Measurements from ENCODE around the gene DOCK1.

Gene DOCK1

DNA sequence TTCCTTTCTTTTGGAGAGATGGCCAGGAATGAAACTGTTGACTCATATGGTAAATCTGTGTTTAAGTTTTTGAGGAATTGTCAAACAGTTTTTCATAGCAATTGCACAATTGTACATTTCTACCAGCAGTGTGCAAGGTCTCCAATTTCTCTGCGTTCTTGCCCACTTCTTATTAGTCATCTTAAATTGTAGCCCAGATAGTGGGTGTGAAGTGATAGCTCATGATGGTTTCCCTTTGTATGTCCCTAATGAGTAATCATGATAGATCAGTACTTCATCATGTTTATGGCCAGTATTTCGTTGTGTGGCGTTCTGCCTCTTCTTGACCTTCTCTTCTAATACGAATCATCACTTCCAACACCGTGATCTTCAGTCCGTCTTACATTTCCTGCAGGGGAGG, 136.3 kb downstream of the DOCK1 start:
- Histone ChIP-seq H3K27ac (ENCODE audit: low read length) (no peak overlapping the region), H3K27me3 (ENCODE audit: insufficient read depth, low read length, poor library complexity) (no peaks in the 10 kb centered on the region), H4K20me1 (ENCODE audit: insufficient read depth, low read length) (no peaks in the 10 kb centered on the region)

DNA sequence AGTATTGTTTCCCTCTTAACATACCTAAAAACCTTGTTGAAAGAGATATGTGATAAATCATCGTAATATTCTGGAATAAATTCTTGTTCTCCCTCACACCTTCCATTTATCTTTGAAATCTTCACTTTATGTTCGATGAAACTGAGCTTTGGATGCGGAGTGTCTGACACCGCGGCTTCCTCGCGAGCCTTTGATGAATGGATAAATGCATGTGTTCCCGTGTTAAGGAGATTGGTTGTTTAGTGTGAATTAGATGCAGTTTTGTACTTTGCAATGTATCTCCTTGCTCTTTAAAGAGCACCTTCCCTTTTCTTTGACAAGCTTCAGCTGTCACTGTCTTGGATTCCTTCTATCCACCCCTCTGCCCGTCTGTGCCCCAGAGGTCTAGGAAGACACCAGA, 138.1 kb downstream of the DOCK1 start:
- H3K4me1 ChIP-seq (ENCODE audit: insufficient read depth, low read length), result no peaks in the 10 kb centered on the region
- H3K27ac ChIP-seq (ENCODE audit: low read length), result no peak overlapping the region
- no peaks in the 10 kb centered on the region for H3K36me3 ChIP-seq (ENCODE audit: insufficient read depth, low read length)
- TF ChIP-seq EZH2 (IDR thresholded peaks at IDR 0.05; ENCODE audit: borderline replicate concordance, low read depth, low read length, severe bottlenecking), result no peak
- TF ChIP-seq, protein P1, sequence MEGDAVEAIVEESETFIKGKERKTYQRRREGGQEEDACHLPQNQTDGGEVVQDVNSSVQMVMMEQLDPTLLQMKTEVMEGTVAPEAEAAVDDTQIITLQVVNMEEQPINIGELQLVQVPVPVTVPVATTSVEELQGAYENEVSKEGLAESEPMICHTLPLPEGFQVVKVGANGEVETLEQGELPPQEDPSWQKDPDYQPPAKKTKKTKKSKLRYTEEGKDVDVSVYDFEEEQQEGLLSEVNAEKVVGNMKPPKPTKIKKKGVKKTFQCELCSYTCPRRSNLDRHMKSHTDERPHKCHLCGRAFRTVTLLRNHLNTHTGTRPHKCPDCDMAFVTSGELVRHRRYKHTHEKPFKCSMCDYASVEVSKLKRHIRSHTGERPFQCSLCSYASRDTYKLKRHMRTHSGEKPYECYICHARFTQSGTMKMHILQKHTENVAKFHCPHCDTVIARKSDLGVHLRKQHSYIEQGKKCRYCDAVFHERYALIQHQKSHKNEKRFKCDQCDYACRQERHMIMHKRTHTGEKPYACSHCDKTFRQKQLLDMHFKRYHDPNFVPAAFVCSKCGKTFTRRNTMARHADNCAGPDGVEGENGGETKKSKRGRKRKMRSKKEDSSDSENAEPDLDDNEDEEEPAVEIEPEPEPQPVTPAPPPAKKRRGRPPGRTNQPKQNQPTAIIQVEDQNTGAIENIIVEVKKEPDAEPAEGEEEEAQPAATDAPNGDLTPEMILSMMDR (IDR thresholded peaks at IDR 0.05; ENCODE audit: borderline replicate concordance, extremely low read depth, low read length, poor library complexity, severe bottlenecking), result no peak
- no peak overlapping the region for H3K9ac ChIP-seq (ENCODE audit: low read depth, low read length)
- H3K4me3 ChIP-seq (ENCODE audit: low read depth in 1 of 2, low read length in 2 of 2), result no peak overlapping the region
- no peak for DNase-seq
- H3K4me2 ChIP-seq (ENCODE audit: insufficient read depth, low read length), result no peak overlapping the region
- no peaks in the 10 kb centered on the region for H3K79me2 ChIP-seq (ENCODE audit: insufficient read depth, low read length)
- H3K9me3 ChIP-seq (ENCODE audit: insufficient read depth, low read length, severe bottlenecking), result no peaks in the 10 kb centered on the region
- no peak overlapping the region for H2AFZ ChIP-seq (ENCODE audit: low read depth, low read length)
- no peaks in the 10 kb centered on the region for H4K20me1 ChIP-seq (ENCODE audit: insufficient read depth, low read length)
- H3K27me3 ChIP-seq (ENCODE audit: insufficient read depth, low read length, poor library complexity), result no peaks in the 10 kb centered on the region
- ATAC-seq (ENCODE audit: insufficient read depth, low read depth), result no peak

More for the DNA sequence above, 136.3 kb downstream of the DOCK1 start:
- no peak overlapping the region for H3K4me3 ChIP-seq (ENCODE audit: low read depth in 1 of 2, low read length in 2 of 2)
- no peak overlapping the region for H3K4me2 ChIP-seq (ENCODE audit: insufficient read depth, low read length)
- no peak overlapping the region for H2AFZ ChIP-seq (ENCODE audit: low read depth, low read length)
- H3K4me1 ChIP-seq (ENCODE audit: insufficient read depth, low read length), result no peaks in the 10 kb centered on the region
- H3K36me3 ChIP-seq (ENCODE audit: insufficient read depth, low read length), result no peaks in the 10 kb centered on the region
- ATAC-seq (ENCODE audit: insufficient read depth, low read depth) (no peak), DNase-seq (no peak)
- no peaks in the 10 kb centered on the region for H3K79me2 ChIP-seq (ENCODE audit: insufficient read depth, low read length)
- H3K9me3 ChIP-seq (ENCODE audit: insufficient read depth, low read length, severe bottlenecking), result no peaks in the 10 kb centered on the region
- no peak for TF ChIP-seq EZH2 (IDR thresholded peaks at IDR 0.05; ENCODE audit: borderline replicate concordance, low read depth, low read length, severe bottlenecking)
- no peak overlapping the region for H3K9ac ChIP-seq (ENCODE audit: low read depth, low read length)

DNA sequence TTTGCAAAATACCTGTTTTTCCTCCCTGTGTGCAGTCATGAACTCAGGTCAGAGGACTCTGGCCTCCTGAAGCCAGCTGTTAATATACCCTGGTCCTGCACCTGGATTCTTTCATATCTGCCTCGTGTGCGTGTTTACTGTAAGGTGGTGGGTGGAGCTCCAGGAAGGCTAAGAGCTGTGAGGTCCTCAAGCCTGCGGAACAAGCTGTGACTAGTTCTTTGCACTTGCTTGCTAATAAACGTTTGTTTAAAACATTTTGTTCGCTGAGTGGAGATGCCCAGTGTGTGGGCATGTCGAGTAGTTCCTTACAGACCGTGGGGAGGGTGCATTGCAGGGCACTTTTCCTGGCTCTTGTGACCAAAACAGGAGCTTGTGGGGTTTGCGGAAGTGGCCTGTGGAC, 139.0 kb downstream of the DOCK1 start:
- Histone ChIP-seq H3K27me3 (ENCODE audit: insufficient read depth, low read length, poor library complexity) (no peaks in the 10 kb centered on the region), H3K36me3 (ENCODE audit: insufficient read depth, low read length) (no peaks in the 10 kb centered on the region), H2AFZ (ENCODE audit: low read depth, low read length) (no peak overlapping the region), H3K4me2 (ENCODE audit: insufficient read depth, low read length) (no peak overlapping the region), H3K4me3 (ENCODE audit: low read depth in 1 of 2, low read length in 2 of 2) (no peak overlapping the region), H3K9ac (ENCODE audit: low read depth, low read length) (no peak overlapping the region), H3K79me2 (ENCODE audit: insufficient read depth, low read length) (no peaks in the 10 kb centered on the region), H3K9me3 (ENCODE audit: insufficient read depth, low read length, severe bottlenecking) (no peaks in the 10 kb centered on the region), H3K4me1 (ENCODE audit: insufficient read depth, low read length) (no peaks in the 10 kb centered on the region), H3K27ac (ENCODE audit: low read length) (no peak overlapping the region), H4K20me1 (ENCODE audit: insufficient read depth, low read length) (no peaks in the 10 kb centered on the region)
- DNase-seq, result no peak
- no peak for TF ChIP-seq EZH2 (IDR thresholded peaks at IDR 0.05; ENCODE audit: borderline replicate concordance, low read depth, low read length, severe bottlenecking)
- TF ChIP-seq, protein P1 (IDR thresholded peaks at IDR 0.05; ENCODE audit: borderline replicate concordance, extremely low read depth, low read length, poor library complexity, severe bottlenecking), result no peak
- ATAC-seq (ENCODE audit: insufficient read depth, low read depth), result no peak

DNA sequence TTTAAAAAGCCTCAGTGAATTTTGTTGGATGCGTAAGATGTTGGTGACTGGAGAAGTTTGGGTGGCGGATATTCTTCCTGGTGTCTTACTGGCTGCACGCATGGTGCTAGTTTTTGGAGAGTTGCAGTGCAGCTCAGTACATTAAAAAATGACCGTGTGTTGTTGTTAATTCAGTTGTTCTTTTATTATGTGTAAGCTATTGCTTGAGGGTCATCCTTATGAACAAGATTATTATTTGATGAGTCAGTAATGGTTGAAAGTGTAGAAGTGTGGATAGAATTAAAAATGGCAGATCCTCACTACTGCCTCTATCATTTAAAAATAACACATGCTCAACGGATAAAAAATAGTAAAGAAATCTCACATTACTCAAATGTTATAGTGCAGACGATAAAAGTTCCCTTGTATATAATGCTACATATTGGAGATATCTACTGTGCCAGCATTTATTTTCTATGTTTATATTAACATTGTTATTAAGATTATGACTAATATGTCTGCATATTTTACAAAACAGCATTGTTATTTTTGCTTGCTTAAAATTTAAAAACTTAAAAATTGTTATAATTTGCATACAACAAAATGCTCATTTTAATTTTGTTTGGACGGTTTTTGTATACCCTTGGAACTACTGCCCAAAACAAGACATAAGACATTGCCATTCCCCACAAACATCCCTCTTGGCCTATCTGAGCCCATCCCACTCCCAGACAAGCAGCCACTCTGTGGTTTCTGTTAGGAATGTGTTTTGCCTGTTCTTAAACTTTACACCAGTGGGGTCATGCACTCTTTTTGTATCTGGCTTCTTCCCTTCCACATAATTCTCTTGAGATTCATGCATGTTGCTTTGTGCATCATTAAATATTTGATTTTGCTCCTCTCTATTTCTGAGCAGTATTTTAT, 142.0 kb downstream of the DOCK1 start:
- no peak overlapping the region for H3K27ac ChIP-seq (ENCODE audit: low read length)
- no peak for DNase-seq
- H3K4me3 ChIP-seq (ENCODE audit: low read depth in 1 of 2, low read length in 2 of 2), result no peak overlapping the region
- TF ChIP-seq, protein P1 (IDR thresholded peaks at IDR 0.05; ENCODE audit: borderline replicate concordance, extremely low read depth, low read length, poor library complexity, severe bottlenecking), result no peak
- TF ChIP-seq EZH2 (IDR thresholded peaks at IDR 0.05; ENCODE audit: borderline replicate concordance, low read depth, low read length, severe bottlenecking), result no peak
- no peaks in the 10 kb centered on the region for H3K9me3 ChIP-seq (ENCODE audit: insufficient read depth, low read length, severe bottlenecking)
- no peaks in the 10 kb centered on the region for H3K27me3 ChIP-seq (ENCODE audit: insufficient read depth, low read length, poor library complexity)
- H3K36me3 ChIP-seq (ENCODE audit: insufficient read depth, low read length), result no peaks in the 10 kb centered on the region
- H2AFZ ChIP-seq (ENCODE audit: low read depth, low read length), result no peak overlapping the region
- H3K4me2 ChIP-seq (ENCODE audit: insufficient read depth, low read length), result no peak overlapping the region
- no peaks in the 10 kb centered on the region for H3K79me2 ChIP-seq (ENCODE audit: insufficient read depth, low read length)
- no peak overlapping the region for H3K9ac ChIP-seq (ENCODE audit: low read depth, low read length)
- no peaks in the 10 kb centered on the region for H3K4me1 ChIP-seq (ENCODE audit: insufficient read depth, low read length)
- no peak for ATAC-seq (ENCODE audit: insufficient read depth, low read depth)
- no peaks in the 10 kb centered on the region for H4K20me1 ChIP-seq (ENCODE audit: insufficient read depth, low read length)

Data from DND-41 (cell line).